DOHH2 (cell line): ENCODE results near the gene KRTAP1-3.

Experiments used
- EZH2phosphoT487 ChIP-seq: fragments of 200-600 bp; sonication (generic); IDR thresholded peaks from 2 replicates; pipeline ENCODE4 v1.6.1; 2017; ENCODE audit warnings: borderline replicate concordance, mild to moderate bottlenecking, antibody characterized with exemption, low read length, moderate library complexity, mixed read lengths
- TF ChIP-seq, protein P1 (sequence below): fragments of 200-600 bp; sonication (generic); IDR thresholded peaks from one replicate; pipeline ENCODE4 v1.5.1; 2014; ENCODE audit warnings: antibody characterized with exemption, mild to moderate bottlenecking, low read depth, low read length; ENCODE audit not compliant: poor library complexity, severe bottlenecking

GRCh38 chr17:41037853-41038350 lies 3.2 kb upstream of the KRTAP1-3 start:
- TF ChIP-seq, protein P1, sequence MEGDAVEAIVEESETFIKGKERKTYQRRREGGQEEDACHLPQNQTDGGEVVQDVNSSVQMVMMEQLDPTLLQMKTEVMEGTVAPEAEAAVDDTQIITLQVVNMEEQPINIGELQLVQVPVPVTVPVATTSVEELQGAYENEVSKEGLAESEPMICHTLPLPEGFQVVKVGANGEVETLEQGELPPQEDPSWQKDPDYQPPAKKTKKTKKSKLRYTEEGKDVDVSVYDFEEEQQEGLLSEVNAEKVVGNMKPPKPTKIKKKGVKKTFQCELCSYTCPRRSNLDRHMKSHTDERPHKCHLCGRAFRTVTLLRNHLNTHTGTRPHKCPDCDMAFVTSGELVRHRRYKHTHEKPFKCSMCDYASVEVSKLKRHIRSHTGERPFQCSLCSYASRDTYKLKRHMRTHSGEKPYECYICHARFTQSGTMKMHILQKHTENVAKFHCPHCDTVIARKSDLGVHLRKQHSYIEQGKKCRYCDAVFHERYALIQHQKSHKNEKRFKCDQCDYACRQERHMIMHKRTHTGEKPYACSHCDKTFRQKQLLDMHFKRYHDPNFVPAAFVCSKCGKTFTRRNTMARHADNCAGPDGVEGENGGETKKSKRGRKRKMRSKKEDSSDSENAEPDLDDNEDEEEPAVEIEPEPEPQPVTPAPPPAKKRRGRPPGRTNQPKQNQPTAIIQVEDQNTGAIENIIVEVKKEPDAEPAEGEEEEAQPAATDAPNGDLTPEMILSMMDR = no peak
- TF ChIP-seq EZH2phosphoT487 = no peak
